OCI-LY1 (cell line): ENCODE data around the gene GNAS.

ENCODE experiments used
- EZH2 ChIP-seq: fragments of 200-600 bp; sonication (generic), shearing (Covaris generic); IDR thresholded peaks from 2 replicates; pipeline ENCODE4 v1.8.0; 2017; ENCODE audit warnings: borderline replicate concordance, mixed run types, mild to moderate bottlenecking, antibody characterized with exemption, low read length, moderate library complexity, mixed read lengths
- TF ChIP-seq, protein P1 (sequence below): fragments of 200-600 bp; sonication (generic), shearing (Covaris generic); IDR thresholded peaks from 2 replicates; pipeline ENCODE4 v1.5.1; 2017; ENCODE audit warnings: mild to moderate bottlenecking, antibody characterized with exemption, low read length, moderate library complexity, mixed read lengths

DNA sequence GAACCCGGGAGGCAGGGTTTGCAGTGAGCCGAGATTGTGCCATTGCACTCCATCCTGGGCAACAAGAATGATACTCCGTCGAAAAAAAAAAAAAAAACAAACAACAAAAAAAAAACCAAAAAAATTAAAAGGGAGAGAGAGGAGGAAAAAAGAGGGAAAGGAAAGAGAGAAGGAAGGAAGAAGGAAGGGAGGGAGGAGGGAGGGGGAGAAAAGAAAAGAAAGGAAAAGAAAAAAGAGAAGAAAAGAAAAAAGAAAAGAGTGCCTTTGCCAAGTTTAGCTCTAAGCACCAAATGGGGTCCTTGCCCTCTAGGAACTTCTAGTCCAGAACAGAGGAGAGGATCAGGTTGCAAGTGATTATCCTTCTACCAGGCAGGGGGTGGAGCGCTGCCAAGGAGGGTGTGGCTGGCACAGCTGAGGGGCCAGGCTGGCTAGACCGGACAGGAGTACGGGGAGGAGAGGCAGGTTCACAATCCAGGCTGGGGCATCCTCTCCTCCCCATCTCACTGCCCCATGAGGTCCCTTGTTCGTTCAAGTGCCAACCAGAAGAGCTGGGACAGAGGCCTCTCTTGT lies 19.1 kb downstream of the GNAS start:
- TF ChIP-seq, protein P1, sequence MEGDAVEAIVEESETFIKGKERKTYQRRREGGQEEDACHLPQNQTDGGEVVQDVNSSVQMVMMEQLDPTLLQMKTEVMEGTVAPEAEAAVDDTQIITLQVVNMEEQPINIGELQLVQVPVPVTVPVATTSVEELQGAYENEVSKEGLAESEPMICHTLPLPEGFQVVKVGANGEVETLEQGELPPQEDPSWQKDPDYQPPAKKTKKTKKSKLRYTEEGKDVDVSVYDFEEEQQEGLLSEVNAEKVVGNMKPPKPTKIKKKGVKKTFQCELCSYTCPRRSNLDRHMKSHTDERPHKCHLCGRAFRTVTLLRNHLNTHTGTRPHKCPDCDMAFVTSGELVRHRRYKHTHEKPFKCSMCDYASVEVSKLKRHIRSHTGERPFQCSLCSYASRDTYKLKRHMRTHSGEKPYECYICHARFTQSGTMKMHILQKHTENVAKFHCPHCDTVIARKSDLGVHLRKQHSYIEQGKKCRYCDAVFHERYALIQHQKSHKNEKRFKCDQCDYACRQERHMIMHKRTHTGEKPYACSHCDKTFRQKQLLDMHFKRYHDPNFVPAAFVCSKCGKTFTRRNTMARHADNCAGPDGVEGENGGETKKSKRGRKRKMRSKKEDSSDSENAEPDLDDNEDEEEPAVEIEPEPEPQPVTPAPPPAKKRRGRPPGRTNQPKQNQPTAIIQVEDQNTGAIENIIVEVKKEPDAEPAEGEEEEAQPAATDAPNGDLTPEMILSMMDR = no peak
- no peak for TF ChIP-seq EZH2
